Adrenal gland (tissue), 12 donors: ENCODE results near the gene IMP3. TPM values are rescaled to one million over a fixed set of nuclear protein-coding genes. Genes with fewer than 3 reads are reported as not detected.
A peak's percentile ranks its signal among the peaks of the same experiment; 100 is the strongest.

Experiments
- DNase-seq, 7 donors: peaks; one replicate each; pipeline ENCODE4 v3.0.0-alpha.2; 2019 to 2020
- H3K27ac ChIP-seq, 5 donors: fragments of 200-600 bp; sonication (generic) in 4 of 5; 1 replicate in 3 of 5; 2 replicates in 2 of 5; pipeline versions ENCODE4 v1.5.1 to v1.8.0; 2016 to 2020; ENCODE audit warnings: mild to moderate bottlenecking in 1 of 5
- H3K27me3 ChIP-seq: fragments of 200-600 bp; 2 replicates; pipeline ENCODE4 v1.8.0; 2021
- H3K36me3 ChIP-seq, 2 donors: fragments of 200-600 bp; replicated peaks in 1 of 2; 1 replicate in 1 of 2; 2 replicates in 1 of 2; pipeline versions ENCODE4 v1.5.1 to v1.8.0; 2018 to 2022
- H3K4me1 ChIP-seq, 2 donors: fragments of 200-600 bp; replicated peaks in 1 of 2; 1 replicate in 1 of 2; 2 replicates in 1 of 2; pipeline versions ENCODE4 v1.5.1 to v1.8.0; 2018 to 2021
- H3K4me3 ChIP-seq, 4 donors: fragments of 200-600 bp; sonication (generic) in 3 of 4; one replicate each; pipeline ENCODE4 v1.5.1; 2016 to 2018
- H3K9me3 ChIP-seq, 3 donors: fragments of 200-600 bp; sonication (generic) in 1 of 3; replicated peaks in 1 of 3; 1 replicate in 2 of 3; 2 replicates in 1 of 3; pipeline versions ENCODE4 v1.5.1 to v1.8.0; 2016 to 2021
- CTCF ChIP-seq, 6 experiments: fragments of 450-650 bp in 4 of 6; fragments of 200-600 bp in 2 of 6; sonication (generic) in 1 of 6; IDR thresholded peaks; 1 replicate in 5 of 6; 2 replicates in 1 of 6; pipeline versions ENCODE4 v1.5.1 to v1.8.0; 2016 to 2021; ENCODE audit warnings: antibody characterized with exemption in 6 of 6, mild to moderate bottlenecking in 2 of 6, moderate library complexity in 1 of 6
- POLR2A ChIP-seq, 2 donors: fragments of 450-650 bp; IDR thresholded peaks; one replicate each; pipeline ENCODE4 v1.6.1; 2017; ENCODE audit warnings: antibody characterized with exemption in 2 of 2, mild to moderate bottlenecking in 2 of 2, moderate library complexity in 1 of 2
- WGBS, 4 donors: extraction: QIAGEN DNeasy Blood & Tissue Kit in 2 of 4; methylation state at CpG; one replicate each; pipeline versions ENCODE4 v1.1.5 to v1.1.7; 2013 to 2017; 5-methylcytosine and 5-hydroxymethylcytosine counted together
- intact Hi-C, 2 donors: fragments of 100-400 bp; cut with DNase I; formaldehyde crosslinking; loops; one replicate each; pipeline versions ENCODE4 v1.14.1 to v1.15.0; 2022 to 2023
- polyA plus RNA-seq, 3 donors: library from polyadenylated mRNA; stranded (reverse); fragments of 200-250 nt in 2 of 3; fragments of 350-450 nt in 1 of 3; fragmentation: Illumina TruSeq in 1 of 3; extraction: RNeasy Lipid Tissue Mini Kit (QIAGEN cat#74804) in 1 of 3; gene quantifications; one replicate each; pipeline ENCODE4 v1.2.3, GENCODE V29; 2013 to 2014
- total RNA-seq, 9 donors: library from RNA; depleted of rRNA in 4 of 9; stranded (reverse); fragments of >200 nt in 4 of 9; fragments of 120-200 nt in 1 of 9; fragmentation: NEBNext Ultra II Directional in 1 of 9; extraction: Animal tissue kit (Norgen Biotek cat#: 25700) in 1 of 9; gene quantifications; one replicate each; pipeline versions ENCODE4 v1.1.0 to v1.2.4, GENCODE V29; 2013 to 2023
- donor health status: healthy with polysubstance abuse.
- donor health status: Bipolar disorder and iron deficiency.
- donor health status: DM: yes; HTN: yes; CAD: no.
- donor health status: DM: no; HTN: no; CAD: no.
- donor health status: DM: no; HTN: no; CAD: no.
- donor health status: DM: yes; HTN: yes; CAD: no.

Gene IMP3
- total and polyA plus RNA-seq, 12 donors: 49.8 to 161 (median 84.0) TPM

DNA sequence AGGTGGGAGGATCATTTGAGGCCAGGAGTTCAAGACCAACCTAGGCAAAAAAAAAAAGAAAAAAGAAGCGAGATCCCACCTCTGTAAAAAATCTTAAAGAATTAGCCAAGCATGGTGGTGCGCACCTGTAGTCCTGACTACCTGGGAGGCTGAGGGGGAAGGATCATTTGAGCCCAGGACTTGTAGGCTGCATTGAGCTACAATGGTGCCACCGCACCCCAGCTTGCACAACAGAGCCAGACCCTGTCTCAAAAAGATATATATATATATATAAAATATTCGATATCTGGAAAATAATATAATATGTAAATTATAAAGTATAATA is 1.1 kb upstream of the IMP3 start:
- WGBS, 4 donors: 71 to 77% (median 76%) methylated on average over 4 of the region's 4 CpGs
- Histone ChIP-seq H3K27ac (peak overlapping the region in 1 of 5 donors; percentile 96), H3K4me1 (peaks cover 15 to 40% of the 10 kb centered on the region in 2 donors), H3K36me3 (no peaks in the 10 kb centered on the region), H3K4me3 (no peak overlapping the region), H3K9me3 (no peaks in the 10 kb centered on the region), H3K27me3 (no peaks in the 10 kb centered on the region)
- TF ChIP-seq POLR2A (IDR thresholded peaks at IDR 0.05): no peak
- TF ChIP-seq CTCF (IDR thresholded peaks at IDR 0.05): no peak
- intact Hi-C loops: no loop called here
- no peak for DNase-seq

- TF ChIP-seq CTCF (IDR thresholded peaks at IDR 0.05) (peak in 5 of 6 experiments; percentile 10 to 29 (median 22)), POLR2A (IDR thresholded peaks at IDR 0.05) (no peak)
- no peaks in the 10 kb centered on the region for H3K36me3 ChIP-seq
- 7 to 12% (median 8%) methylated on average over 13 to 17 of the region's 17 CpGs for WGBS, 4 donors
- peak in 3 of 7 donors; percentile 32 to 63 (median 46) for DNase-seq
- peak overlapping the region in 3 of 4 donors; percentile 19 to 85 (median 39) for H3K4me3 ChIP-seq
- intact Hi-C loops: no loop called here
- H3K4me1 ChIP-seq: peaks cover 15 to 38% of the 10 kb centered on the region in 2 donors
- H3K9me3 ChIP-seq: no peaks in the 10 kb centered on the region
- H3K27ac ChIP-seq: peak overlapping the region; percentile 66 to 97 (median 93)
- no peaks in the 10 kb centered on the region for H3K27me3 ChIP-seq
These were observed 607 bp upstream of the IMP3 start for GRCh38 chr15:75640483-75641178.

DNA sequence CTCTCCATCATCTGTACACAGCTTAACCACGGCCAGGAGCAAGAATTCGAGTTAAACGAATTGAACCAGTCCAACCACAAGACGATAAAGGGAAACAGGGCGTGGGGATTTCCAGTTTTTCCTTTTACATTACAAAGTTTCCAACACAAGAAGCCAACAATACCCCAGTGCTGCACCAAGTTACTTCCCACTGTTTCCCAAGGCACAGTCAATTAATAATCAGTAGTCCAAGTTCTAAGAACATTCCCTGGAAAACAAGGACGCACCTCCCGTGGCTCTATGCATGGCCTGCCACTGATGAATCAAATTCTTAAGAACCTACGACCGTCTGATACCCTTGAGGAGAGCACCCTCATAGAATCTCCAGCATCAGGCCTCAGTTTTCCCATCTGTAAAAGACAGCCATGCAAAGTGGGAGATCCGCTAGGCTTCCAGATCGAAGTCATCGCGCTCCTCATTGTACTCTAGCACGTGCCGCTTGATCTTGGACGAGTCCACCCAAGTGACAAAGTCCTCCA is 774 bp downstream of the IMP3 start:
- H3K9me3 ChIP-seq: no peaks in the 10 kb centered on the region
- H3K36me3 ChIP-seq: no peaks in the 10 kb centered on the region
- peak overlapping the region; percentile 66 to 97 (median 93) for H3K27ac ChIP-seq
- no peak for TF ChIP-seq POLR2A (IDR thresholded peaks at IDR 0.05)
- TF ChIP-seq CTCF (IDR thresholded peaks at IDR 0.05): no peak
- DNase-seq: peak in 1 of 7 donors; percentile 24
- H3K27me3 ChIP-seq: no peaks in the 10 kb centered on the region
- WGBS, 4 donors: 1 to 4% (median 3%) methylated on average over 11 to 16 of the region's 16 CpGs
- intact Hi-C loops: no loop called here
- peak overlapping the region; percentile 31 to 93 (median 62) for H3K4me3 ChIP-seq
- H3K4me1 ChIP-seq: peaks cover 15 to 38% of the 10 kb centered on the region in 2 donors

- Histone ChIP-seq H3K36me3 (no peaks in the 10 kb centered on the region), H3K4me3 (no peak overlapping the region), H3K27ac (peak overlapping the region in 2 of 5 donors; percentile 60 to 96), H3K9me3 (no peaks in the 10 kb centered on the region), H3K27me3 (no peaks in the 10 kb centered on the region), H3K4me1 (peaks cover 15 to 38% of the 10 kb centered on the region in 2 donors)
- TF ChIP-seq POLR2A (IDR thresholded peaks at IDR 0.05) (no peak), CTCF (IDR thresholded peaks at IDR 0.05) (no peak)
- intact Hi-C loops: no loop called here
- WGBS, 4 donors: 62 to 69% (median 64%) methylated on average over 3 to 4 of the region's 4 CpGs
- DNase-seq: no peak
These were observed 2.6 kb downstream of the IMP3 start for GRCh38 chr15:75637245-75638009.
